Heart right ventricle (tissue), 16 donors: ENCODE measurements around the gene EPYC. TPM values are rescaled to one million over a fixed set of nuclear protein-coding genes. Genes with fewer than 3 reads are reported as not detected.

Experiments used
- ATAC-seq, 8 donors: fragments of 200-7000 bp; cut with Tn5 transposase; one replicate each; pipeline ENCODE4 v1.9.1; 2020; ENCODE audit warnings: mild to moderate bottlenecking in 8 of 8, moderate library complexity in 8 of 8, moderate number of reproducible peaks in 1 of 8
- DNase-seq, 2 donors: peaks; one replicate each; pipeline ENCODE4 v3.0.0-alpha.2; 2020
- H3K27ac ChIP-seq, 10 donors: fragments of 200-600 bp; sonication (generic) in 2 of 10; one replicate each; pipeline versions ENCODE4 v1.5.0 to v1.8.0; 2020 to 2022; ENCODE audit warnings: mild to moderate bottlenecking in 3 of 10
- H3K27me3 ChIP-seq, 7 donors: fragments of 200-600 bp; one replicate each; pipeline ENCODE4 v1.8.0; 2021 to 2022; ENCODE audit warnings: mild to moderate bottlenecking in 2 of 7
- H3K36me3 ChIP-seq, 9 donors: fragments of 200-600 bp; sonication (generic) in 1 of 9; one replicate each; pipeline versions ENCODE4 v1.5.0 to v1.8.0; 2020 to 2022; ENCODE audit warnings: mild to moderate bottlenecking in 2 of 9
- H3K4me1 ChIP-seq, 9 donors: fragments of 200-600 bp; sonication (generic) in 1 of 9; one replicate each; pipeline versions ENCODE4 v1.5.0 to v1.8.0; 2020 to 2022; ENCODE audit warnings: mild to moderate bottlenecking in 4 of 9
- H3K4me3 ChIP-seq, 10 donors: fragments of 200-600 bp; sonication (generic) in 2 of 10; one replicate each; pipeline versions ENCODE4 v1.5.0 to v1.8.0; 2020 to 2022; ENCODE audit warnings: mild to moderate bottlenecking in 7 of 10, moderate library complexity in 2 of 10
- H3K9me3 ChIP-seq, 11 donors: fragments of 200-600 bp in 10 of 11; sonication (generic) in 2 of 11; one replicate each; pipeline versions ENCODE4 v1.5.0 to v1.8.0; 2013 to 2022; ENCODE audit warnings: mild to moderate bottlenecking in 2 of 11, control low read depth in 1 of 11, moderate library complexity in 1 of 11
- WGBS, 2 donors: extraction: QIAGEN DNeasy Blood & Tissue Kit; methylation state at CpG; one replicate each; pipeline ENCODE4 v1.1.7; 2013; ENCODE audit warnings: inconsistent platforms in 1 of 2; 5-methylcytosine and 5-hydroxymethylcytosine counted together
- intact Hi-C, 10 donors: fragments of 100-400 bp; cut with DNase I; formaldehyde crosslinking; loops; one replicate each; pipeline versions ENCODE4 v1.11.1 to v1.14.2; 2022
- polyA plus RNA-seq, 2 donors: library from polyadenylated mRNA; stranded (reverse); fragments of 200-250 nt; gene quantifications; one replicate each; pipeline ENCODE4 v1.2.3, GENCODE V29; 2013
- total RNA-seq, 10 donors: library from RNA; stranded (reverse); fragmentation: NEBNext Ultra II Directional in 3 of 10; extraction: Animal tissue kit (Norgen Biotek cat#: 25700) in 3 of 10; gene quantifications; one replicate each; pipeline versions ENCODE4 v1.2.1 to v1.2.4, GENCODE V29; 2021 to 2023
- TF ChIP-seq, protein P1 (sequence below), 9 donors: fragments of 200-600 bp; sonication (generic) in 2 of 9; IDR thresholded peaks; one replicate each; pipeline versions ENCODE4 v1.5.0 to v1.8.0; 2021 to 2022; ENCODE audit warnings: antibody characterized with exemption in 9 of 9, mild to moderate bottlenecking in 5 of 9, moderate library complexity in 1 of 9
- donor health status: Arrhythmogenic right ventricular cardiomyopathy.
- donor health status: ischemic (EF 13 %, LVEDD 7.1; RV severe dilation, severe dysfunction).
- donor health status: healthy with polysubstance abuse.
- donor health status: DM: no; HTN: yes; CAD: no.
- donor health status: DM: no; HTN: no; CAD: no.
- donor health status: ischemic (EF 25% LVEDD 6.9; RV normal size, moderate dysfunction).
- donor health status: ischemic (EF 25% LVEDD 5.7; RV mildly dilated, moderate dysfunction).
- donor health status: healthy.
- donor health status: DM: yes; HTN: yes; CAD: no.
- donor health status: Ischemic cardiomyopathy.
- donor health status: ischemic (EF 35%, LVEDD 5.7; RV mildly dilated, moderate dysfunction).
- donor health status: nonischemic (EF 11% LVEDD 7.7; RV severe dilation, severe dysfunction).
- donor health status: DM: yes; HTN: yes; CAD: no.
- donor health status: PGD.
- donor health status: ischemic (EF 29% LVEDD 5.4; RV normal size, mild dysfunction).
- donor health status: nonischemic (EF 23%, LVEDD 6.1; RV moderate dilation, normal function).

EPYC gene
- total and polyA plus RNA-seq, 12 donors, result not detected

DNA sequence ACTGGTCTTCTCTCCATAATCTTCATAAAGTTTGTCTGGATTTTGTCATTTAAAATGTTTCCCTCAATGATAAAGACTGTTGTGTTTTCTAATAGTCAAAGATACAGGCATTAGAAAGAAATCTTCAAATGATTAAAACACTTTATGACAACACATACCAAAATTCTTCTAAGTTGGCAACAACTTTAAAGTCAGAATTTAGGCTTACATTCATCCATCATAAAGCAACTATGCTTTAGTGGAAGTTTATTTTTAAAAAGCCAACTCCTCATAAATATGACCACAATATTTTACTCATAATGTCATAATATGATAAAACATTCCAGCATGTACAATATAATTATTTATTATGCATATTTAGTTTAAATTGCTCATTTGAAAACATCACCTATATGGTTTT, 32.5 kb downstream of the EPYC start:
- intact Hi-C loops, result loop anchor here in 3 of 10 donors (10.0 kb wide), 3 partner anchors 203 to 383 kb away; no protein-coding TSS in a partner anchor
- Histone ChIP-seq H3K4me3 (no peak overlapping the region), H3K36me3 (no peaks in the 10 kb centered on the region), H3K9me3 (no peaks in the 10 kb centered on the region), H3K4me1 (no peaks in the 10 kb centered on the region), H3K27ac (no peak overlapping the region), H3K27me3 (no peaks in the 10 kb centered on the region)
- no peak for ATAC-seq
- DNase-seq, result no peak
- TF ChIP-seq, protein P1, sequence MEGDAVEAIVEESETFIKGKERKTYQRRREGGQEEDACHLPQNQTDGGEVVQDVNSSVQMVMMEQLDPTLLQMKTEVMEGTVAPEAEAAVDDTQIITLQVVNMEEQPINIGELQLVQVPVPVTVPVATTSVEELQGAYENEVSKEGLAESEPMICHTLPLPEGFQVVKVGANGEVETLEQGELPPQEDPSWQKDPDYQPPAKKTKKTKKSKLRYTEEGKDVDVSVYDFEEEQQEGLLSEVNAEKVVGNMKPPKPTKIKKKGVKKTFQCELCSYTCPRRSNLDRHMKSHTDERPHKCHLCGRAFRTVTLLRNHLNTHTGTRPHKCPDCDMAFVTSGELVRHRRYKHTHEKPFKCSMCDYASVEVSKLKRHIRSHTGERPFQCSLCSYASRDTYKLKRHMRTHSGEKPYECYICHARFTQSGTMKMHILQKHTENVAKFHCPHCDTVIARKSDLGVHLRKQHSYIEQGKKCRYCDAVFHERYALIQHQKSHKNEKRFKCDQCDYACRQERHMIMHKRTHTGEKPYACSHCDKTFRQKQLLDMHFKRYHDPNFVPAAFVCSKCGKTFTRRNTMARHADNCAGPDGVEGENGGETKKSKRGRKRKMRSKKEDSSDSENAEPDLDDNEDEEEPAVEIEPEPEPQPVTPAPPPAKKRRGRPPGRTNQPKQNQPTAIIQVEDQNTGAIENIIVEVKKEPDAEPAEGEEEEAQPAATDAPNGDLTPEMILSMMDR (IDR thresholded peaks at IDR 0.05), result no peak

DNA sequence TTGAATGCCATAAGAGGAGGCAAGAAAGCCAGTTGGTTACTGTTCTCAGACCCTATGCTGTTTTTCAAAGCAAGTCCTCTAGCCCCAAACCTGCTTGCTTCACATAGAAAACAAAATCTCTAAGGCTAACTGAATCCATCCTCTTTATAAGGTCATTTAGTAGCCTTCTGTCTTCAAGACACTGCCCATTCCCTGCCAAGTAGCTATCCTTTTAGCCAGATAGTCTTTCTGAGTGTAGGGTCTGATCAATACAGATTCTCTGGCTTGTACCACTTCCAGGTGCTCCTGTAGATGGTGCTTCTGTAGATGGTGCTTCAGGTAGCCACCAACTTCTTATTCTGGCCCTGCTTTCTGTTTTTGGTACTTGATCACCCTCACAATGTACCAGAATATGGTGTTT, 33.9 kb downstream of the EPYC start:
- no peak overlapping the region for H3K27ac ChIP-seq
- no peaks in the 10 kb centered on the region for H3K27me3 ChIP-seq
- H3K4me1 ChIP-seq, result no peaks in the 10 kb centered on the region
- intact Hi-C loops, result loop anchor here in 3 of 10 donors (10.0 kb wide), 3 partner anchors 204 to 384 kb away; no protein-coding TSS in a partner anchor
- H3K36me3 ChIP-seq, result no peaks in the 10 kb centered on the region
- ATAC-seq (no peak), DNase-seq (no peak)
- no peak overlapping the region for H3K4me3 ChIP-seq
- no peaks in the 10 kb centered on the region for H3K9me3 ChIP-seq
- TF ChIP-seq, protein P1 (IDR thresholded peaks at IDR 0.05), result no peak

DNA sequence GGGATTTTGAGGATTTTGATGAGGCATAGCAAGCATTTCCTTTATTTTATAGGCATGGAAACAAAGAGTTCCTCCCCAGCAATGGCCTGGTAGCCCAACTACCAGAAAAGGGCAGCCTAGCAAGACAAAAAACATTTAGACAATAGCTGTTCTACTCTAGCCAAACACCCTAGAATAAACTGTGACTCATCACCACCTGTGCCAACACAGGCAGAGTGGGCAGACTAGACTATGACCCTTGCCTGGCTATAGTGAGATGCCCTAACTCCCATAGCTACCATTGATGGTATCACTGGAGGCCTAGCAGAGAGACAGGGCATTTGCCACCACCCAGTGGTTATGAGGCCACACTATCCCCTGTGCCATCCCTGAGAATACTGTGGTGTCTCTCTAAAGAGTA, 34.3 kb downstream of the EPYC start:
- ATAC-seq, result no peak
- H3K27ac ChIP-seq, result no peak overlapping the region
- no peaks in the 10 kb centered on the region for H3K4me1 ChIP-seq
- TF ChIP-seq, protein P1 (IDR thresholded peaks at IDR 0.05), result no peak
- H3K9me3 ChIP-seq, result no peaks in the 10 kb centered on the region
- intact Hi-C loops, result loop anchor here in 3 of 10 donors (10.0 kb wide), 3 partner anchors 204 to 384 kb away; no protein-coding TSS in a partner anchor
- no peak overlapping the region for H3K4me3 ChIP-seq
- H3K36me3 ChIP-seq, result no peaks in the 10 kb centered on the region
- H3K27me3 ChIP-seq, result no peaks in the 10 kb centered on the region
- DNase-seq, result no peak

DNA sequence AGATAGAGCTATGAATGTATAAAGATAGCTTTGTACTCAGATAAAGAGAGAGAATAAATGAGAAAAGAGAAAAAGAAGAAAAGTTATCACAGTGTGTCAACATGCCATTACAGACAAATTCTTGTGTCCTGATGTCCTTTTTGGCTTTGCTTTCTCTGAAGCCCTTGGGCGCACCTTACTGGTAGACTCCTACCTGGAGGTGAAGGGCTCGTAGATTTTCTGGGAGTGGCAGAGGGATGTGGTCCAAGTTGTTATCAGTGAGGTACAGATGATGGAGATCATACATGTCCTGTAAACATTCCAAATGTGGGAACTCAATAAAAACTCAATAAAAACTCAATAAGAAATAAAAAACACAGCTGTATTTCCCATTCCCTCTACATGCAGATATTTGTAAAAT, 34.9 kb downstream of the EPYC start:
- Histone ChIP-seq H3K27ac (no peak overlapping the region), H3K9me3 (no peaks in the 10 kb centered on the region), H3K4me3 (no peak overlapping the region), H3K4me1 (no peaks in the 10 kb centered on the region), H3K27me3 (no peaks in the 10 kb centered on the region), H3K36me3 (no peaks in the 10 kb centered on the region)
- TF ChIP-seq, protein P1 (IDR thresholded peaks at IDR 0.05), result no peak
- ATAC-seq, result no peak
- intact Hi-C loops, result loop anchor here in 3 of 10 donors (10.0 kb wide), 3 partner anchors 205 to 385 kb away; no protein-coding TSS in a partner anchor
- no peak for DNase-seq
- WGBS, 2 donors, result 93 to 97% methylated on average over 2 of the region's 2 CpGs
